ENCODE results near the gene NALCN. TPM values are rescaled to one million over a fixed set of nuclear protein-coding genes. Genes with fewer than 3 reads are reported as not detected.

The NALCN gene
- total RNA-seq, 1 donor from 2014 or later: 12.9 TPM

DNA sequence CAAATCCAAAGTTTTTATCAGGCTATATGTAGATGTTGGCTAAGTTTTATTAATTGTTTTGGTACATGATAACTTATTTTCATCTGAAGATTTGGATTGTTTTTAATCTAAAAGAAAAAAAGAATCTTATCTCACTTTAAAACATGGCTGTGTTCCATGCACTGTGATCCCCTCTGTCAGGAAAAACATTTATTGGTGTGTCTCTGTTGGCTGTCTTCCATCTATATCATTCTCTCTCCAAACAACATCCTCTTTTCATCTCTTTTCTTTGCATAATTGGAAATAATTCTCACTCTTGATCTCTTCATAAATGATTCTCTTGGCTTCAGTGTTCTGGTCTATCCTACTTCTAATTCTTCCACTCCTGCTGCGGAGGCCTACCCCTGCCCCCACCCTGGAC lies 4.2 kb downstream of the NALCN start:
- no peak for DNase-seq

DNA sequence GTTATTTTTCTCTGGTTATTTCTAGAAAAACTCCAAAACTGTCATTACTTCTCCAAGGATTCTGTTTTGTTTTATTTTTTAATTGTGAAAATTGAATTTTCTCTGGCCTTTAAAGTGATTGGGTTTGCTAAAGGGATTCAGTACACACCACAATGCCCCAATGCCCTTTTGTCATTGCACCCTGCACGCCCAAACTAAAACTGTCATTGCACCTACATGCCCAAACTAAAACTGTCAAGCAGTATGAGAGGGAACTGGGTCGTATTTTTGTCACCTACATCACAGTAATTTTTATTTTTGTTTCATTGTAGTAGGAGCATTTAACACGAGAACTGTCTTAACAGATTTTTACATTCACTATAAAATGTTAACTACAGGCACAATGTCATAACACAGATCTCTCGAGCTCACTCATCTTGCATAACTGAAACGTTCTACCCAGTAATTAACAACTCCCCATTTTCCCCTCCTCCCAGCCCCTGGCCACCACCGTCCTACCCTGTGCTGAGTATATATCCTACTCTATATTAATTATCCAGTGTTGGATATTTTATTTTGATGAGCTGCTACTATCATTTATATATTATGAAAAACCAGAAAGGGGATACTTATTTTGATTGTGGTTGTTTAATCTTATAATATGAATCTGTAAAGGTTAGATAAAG lies 7.2 kb downstream of the NALCN start:
- no peak for DNase-seq

DNA sequence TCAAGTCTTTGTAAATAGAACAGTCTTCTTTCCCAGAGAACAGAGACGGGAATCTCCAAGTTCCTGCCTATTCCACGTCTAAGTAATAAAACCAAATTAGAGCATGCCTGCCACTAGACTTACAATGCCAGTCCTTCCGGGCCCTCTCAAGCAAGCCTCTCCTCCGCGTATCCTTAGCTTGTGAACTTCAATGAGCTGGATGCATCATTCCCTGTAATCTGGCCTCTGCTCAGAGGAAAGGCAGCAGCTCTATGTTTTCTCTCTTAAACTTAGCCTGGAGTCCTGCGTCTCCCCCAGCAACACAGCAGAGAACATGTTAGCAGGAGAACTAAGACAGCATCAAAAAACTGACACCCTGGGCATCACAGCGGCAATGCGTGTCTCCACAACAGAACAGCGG lies 8.2 kb downstream of the NALCN start:
- no peak for DNase-seq

DNA sequence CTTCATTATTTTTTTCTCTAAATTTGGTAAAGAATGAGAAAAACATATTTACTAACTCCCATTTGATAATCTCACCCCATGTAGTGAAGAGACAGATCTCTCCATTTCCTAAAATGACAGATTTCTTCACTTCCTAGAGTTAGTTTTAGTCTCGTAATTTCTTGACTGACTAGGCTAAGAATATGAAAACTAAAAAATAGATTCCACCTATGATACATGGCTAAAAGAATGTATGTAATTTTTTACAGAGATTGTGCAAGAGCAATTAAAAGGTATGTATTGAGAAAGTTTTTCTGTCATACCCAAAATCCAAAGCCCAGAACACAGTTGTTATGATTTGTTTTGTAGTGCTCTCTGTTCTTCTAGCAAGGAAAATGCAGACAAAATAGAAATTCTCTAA lies 9.5 kb downstream of the NALCN start:
- DNase-seq: no peak

DNA sequence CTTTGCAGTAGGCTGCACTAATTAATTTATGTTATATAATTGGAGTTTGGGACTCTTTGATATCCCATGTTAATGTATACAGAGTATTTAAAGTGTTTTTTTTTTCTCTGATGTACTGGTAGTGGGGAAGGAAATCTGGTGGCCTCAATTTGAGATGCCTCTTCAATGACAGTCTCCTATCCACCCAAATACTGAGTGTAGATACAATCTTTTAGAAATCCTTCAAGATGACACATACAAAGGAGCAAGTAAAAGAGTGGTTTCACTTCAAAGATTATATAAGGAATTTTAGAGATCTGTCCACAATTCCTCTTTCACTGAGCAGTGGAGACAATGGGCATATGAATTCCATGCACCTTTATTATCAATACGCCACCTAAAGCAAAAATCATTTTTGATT lies 15.1 kb downstream of the NALCN start:
- DNase-seq: no peak

DNA sequence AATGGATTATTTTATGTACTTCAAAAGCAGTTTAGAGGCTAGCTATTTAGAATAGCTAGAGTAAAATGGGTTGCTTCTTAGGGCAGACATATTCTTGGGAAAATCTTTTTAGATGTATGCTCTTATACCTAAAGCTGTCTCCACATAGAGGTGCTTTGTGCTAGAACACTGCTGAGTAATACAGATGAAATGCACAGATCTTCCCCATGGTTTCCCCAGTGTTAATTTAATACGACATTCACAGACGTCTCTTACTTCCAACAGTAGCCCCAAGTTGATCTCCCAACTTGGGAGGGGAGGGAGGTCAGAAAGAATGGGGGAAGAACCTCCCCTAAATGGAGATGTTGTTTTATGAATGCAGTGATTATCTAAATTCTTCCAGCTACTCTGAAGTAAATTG lies 16.9 kb downstream of the NALCN start:
- DNase-seq: no peak

DNA sequence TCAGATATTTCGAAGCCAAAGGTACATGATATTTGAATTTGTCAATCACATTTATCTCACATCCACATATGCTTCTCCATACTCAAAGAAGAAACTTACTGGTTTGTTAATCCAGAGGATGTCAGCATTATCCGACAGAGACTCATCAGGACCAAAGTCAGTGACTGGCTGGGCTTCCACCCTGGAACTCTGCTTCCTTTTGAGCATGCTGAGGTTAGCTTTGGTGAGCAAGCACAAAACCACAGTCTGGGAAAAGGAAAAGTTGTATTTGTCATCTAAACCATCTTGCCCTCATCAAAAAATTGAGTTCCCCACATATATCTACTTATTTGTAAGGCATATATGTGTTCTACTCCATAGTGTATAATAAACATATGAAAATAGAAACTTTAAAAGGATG lies 17.4 kb downstream of the NALCN start:
- DNase-seq: no peak

DNA sequence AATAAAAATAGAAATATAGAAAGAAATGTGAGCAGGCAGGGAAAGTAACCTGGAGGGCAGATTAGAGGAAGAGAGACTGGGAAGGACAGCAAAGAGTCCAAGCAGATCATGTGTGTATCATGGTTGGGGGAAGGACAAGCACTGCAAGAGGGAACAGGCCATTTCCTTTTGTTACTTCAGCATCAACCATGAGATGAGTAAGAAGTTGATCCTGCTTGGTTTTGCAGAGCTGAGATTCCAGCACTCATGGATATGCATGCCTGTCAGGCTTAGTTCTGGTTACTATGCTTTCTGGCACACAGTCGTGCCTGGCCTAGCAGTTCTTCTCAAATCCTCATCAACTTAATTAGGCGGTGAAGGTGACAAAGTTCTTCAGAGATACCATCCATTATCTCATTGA lies 18.1 kb downstream of the NALCN start:
- no peak for DNase-seq

DNA sequence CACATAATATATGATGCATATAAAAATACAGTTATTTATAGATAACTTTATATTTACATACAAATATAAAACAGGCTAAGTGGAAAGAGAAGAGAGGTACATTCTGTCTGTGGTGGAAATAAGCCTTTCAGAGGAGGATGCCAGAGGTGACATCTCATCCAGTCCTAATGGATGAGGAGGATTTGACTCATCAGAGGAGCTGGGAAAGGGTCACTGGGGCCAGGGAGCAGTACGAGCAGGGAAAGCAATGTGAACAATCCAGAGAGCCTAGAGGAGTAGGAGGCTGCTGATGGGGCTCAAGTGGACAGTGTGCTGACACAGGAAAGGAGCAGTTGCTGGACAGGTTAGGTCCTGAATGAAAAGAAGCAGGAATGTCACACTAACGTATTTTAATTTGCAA lies 18.6 kb downstream of the NALCN start:
- DNase-seq: peak; percentile 59

DNA sequence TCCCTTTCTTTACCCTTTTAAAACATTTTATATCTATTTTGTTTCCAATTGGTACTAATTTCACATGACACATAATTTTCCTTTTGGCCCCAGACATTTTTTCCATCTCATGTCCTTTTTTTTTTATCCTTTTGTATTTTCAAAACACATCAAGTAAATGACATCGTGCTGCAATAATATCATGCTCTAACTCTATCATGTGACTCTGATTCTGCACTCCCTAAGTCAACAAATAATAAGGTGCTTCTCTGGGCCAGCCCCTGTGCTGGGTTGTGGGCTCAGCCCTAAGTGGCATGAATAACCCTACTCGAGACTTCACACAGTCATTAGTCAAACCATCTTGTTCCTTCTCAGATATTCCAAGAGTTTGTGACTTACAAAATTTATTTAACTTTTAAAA lies 21.7 kb downstream of the NALCN start:
- DNase-seq: no peak

DNA sequence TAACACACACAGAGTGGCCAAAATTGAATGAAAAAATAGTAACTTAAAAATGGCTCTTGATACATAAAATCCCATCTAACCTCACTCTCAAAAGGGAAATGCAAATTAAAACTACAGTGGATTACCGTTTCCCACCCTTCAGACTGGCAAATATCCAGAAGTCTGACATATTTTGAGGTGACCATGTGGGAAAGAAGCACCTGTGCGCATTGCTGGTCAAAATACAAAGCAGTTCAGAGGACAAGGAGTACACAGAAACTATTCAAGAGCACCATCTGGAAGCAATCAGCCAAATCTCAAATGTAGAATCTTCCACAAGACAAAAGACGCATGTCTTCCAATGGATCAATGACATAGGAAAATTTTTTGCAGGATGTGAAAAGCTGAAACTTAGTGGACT lies 23.2 kb downstream of the NALCN start:
- no peak for DNase-seq

DNA sequence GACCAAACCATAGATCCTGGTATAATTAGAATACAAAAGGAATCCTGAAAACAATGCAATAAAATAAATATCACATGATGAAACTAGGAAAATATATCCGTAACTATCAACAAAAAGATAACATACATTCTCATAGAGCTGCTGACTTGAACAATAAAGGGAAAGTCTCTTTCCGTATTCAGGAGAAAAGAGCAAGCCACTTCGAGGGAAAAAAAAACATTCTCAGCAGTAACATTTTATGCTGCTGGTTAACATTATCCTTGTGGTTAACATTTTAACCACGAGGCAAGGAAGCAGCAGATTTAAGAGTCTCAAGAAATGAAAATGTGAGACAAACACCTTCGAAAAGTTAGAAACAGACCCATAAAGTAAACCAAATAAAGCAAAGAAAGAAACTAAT lies 25.8 kb downstream of the NALCN start:
- DNase-seq: peak; percentile 57

DNA sequence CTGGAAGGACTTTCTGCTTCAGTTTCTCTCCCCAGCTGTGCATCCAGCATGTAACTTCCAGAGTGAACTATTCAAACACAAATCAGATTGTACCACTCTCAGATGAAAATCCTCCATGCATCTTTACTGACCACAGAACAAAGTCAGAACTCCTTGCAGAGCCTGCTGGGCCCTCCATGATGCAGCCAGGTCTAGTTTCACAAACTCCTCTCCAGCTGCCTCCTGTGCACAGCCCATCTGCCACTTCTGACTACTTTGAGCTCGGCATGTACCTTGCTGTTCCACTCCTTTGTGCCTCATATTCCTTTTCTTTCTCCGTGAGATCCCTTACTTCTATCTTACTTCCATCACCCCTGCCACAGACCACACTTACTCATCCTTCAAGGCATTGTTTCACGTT lies 31.4 kb downstream of the NALCN start:
- DNase-seq: no peak

DNA sequence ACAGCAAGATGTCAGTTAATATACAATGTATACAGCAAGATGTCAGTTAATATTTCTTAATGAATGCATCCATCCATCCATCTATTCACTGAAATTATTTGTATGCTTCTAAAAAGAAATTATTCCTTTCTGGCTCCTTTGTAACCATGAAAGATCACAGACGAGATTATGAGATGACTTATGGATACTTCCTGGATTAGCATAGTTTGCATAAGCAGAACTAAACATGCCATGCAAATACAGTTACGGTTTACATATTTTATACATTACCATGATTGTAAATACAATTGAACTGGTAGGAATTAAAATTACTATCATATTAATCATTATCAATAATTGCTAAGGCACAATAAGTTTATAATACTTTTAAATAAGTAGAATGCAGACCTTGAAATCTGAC lies 32.7 kb downstream of the NALCN start:
- no peak for DNase-seq

DNA sequence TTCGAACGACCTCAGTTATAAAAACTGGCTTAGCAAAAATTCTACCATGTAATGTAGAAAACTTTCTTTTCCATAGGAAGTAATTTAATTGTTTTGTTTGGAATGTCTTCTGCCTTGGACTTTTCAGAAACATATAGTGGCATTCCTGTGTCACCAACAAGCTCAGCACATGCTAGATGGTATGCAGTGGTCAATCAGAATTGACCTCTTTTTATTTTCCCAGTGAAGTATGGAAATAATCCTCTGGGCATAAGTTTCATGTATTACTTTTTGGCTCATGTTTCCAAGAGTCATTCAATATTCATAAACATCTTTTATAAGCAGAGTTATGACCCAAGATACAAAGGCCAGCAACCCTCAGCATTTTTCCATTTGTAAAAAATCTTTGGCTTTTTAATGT lies 33.6 kb downstream of the NALCN start:
- peak; percentile 43 for DNase-seq

DNA sequence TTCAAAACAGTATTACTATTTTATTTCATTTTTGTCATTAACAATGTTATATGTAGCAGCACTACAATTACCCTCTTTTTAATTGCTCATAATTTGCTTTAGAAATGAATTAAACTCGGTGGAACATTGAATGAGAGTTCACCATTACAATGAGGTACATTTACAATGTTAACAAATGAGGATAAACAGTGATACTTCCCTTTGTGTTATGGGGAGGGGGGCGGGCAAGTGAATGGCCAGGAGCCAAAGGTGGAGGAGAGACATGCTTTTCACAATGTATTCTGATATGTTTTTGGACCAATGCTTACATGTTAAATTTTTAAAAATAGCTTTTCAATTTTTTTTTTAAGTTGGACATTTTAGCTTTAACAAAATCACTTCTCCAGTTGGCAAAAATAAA lies 34.2 kb downstream of the NALCN start:
- DNase-seq: peak; percentile 45

DNA sequence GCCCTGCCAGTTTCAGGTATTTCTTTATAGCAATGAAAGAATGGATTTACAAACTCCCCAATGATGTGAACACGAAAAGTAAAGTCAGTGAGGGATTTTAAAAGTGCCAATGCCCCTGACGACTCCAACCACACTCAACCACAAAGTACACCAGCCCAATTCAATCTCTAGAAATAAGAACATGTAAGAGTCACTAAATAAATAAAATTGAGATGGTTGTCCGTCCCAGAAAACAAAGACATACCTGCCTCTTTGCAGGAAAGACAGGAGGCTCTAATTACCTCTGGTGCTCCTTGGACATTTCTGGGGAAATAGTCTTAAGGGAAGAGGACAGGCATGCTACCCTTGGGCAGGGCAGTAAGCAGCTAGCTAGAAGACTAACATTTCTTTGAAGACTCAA lies 55.8 kb downstream of the NALCN start:
- DNase-seq: no peak

DNA sequence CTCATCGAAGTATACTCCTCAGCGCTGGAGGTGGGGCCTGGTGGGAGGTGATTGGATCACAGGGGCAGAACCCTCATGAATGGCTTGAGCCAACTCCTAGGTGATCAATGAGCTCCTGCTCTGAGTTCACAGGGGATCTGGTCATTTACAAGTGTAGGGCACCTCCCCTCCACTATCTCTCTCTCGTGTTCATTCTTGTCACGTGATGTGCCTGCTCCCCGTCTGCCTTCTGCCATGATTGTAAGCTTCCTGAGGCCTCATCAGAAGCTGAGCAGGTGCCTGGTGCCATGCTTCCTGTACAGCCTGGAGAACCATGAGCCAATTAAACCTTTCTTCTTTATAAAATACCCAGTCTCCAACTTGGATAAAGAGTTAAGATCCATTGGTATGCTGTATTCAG lies 61.4 kb downstream of the NALCN start:
- DNase-seq: no peak

DNA sequence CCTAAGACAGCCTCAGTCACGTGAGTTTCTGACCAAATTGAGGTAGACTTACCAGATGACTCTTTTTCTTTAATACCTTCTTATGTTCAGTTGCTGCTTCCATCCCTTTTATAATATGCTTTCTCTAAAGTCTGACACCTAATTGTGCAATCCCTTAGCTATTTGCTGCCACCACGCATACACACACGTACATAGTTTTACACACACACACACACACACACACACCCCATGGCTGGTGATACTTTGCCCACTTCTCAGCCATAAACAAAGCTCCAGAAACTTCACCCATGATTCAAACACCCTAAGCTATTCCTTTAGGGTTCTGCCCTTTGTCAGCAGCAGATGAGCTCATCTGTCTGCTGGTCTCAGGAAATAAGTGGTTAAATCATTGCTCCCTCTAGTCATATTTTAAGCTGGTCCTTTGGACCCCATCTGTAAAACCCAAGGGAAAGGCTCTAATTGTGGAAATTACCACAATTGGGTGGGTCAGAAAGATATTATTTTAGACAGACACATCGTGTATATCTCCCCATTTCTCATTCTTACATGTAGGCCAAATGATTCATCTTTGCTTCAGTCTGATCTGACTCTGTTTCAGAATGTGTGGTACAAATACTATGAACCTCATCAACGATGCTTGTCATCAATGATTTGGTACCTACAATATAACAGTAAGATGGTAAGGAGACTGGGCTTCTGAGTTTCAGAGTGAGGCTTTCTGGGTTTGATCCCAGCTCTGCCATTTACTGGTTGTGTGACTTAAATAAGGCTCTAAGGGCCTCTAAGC lies 69.2 kb downstream of the NALCN start:
- DNase-seq: no peak

DNA sequence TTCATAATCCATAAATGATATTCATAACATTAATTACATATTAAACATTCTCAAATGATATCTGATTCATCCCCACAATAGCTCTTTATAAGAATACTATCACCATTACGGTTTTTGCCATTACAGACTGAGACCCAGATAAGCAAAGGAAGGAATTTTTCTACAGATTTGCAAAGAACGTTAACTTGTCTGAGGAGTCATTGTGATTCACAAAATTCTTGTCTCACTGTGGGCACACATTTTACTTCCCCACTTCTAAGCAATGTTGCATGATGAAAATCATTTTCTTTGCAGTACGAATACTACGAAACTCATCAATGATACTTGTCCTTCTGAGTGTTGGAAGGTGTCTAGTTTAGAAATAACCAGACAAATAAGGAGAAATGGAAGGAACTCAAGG lies 70.1 kb downstream of the NALCN start:
- no peak for DNase-seq

DNA sequence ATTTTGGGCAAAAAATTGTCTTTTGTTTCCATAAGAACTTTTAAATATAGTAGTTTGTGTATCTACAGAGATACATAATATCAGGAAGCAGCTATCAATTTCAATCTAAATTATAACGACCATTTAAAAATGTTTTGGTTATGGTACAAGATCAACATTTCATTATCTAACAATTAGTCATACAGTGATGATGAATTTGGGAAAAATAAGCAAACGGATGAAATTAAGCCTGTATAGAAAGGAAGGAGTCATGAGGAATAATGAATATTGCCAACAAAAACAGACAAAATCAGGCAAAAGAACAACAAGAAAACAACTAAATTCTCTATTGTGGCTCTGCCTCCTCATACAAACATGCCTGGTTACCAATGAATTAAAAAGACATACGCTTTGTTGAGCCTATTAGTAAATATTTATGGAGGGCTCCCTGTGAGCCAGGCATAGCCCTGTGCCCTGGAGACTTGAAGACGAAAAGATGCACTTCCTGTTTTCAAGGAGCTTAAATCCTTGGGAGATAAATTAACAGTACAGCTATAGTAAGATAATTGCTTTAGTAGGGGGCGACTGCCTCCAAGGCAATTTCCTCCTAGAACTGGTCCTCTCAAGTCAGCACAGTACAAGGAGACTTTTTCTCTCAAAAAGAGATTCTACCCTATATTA lies 73.0 kb downstream of the NALCN start:
- DNase-seq: peak; percentile 1

DNA sequence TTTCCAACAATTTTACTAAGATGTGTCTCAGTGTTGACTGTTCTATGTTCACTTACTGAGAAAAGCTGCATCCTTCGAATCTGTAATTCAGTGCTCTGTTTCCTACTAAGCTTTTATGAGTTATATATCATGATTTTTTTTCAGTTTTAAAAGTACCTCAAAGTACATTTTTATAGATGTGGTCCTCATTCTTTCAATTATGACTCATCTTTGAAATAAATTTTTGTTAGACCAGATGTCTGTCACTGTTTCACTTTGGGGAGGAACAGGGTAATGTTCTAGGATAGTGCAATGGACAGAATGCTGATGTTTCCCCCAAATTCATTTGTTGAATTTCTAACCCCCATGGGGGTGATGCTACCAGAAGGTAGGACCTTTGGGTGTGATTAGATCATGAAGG lies 74.8 kb downstream of the NALCN start:
- no peak for DNase-seq

DNA sequence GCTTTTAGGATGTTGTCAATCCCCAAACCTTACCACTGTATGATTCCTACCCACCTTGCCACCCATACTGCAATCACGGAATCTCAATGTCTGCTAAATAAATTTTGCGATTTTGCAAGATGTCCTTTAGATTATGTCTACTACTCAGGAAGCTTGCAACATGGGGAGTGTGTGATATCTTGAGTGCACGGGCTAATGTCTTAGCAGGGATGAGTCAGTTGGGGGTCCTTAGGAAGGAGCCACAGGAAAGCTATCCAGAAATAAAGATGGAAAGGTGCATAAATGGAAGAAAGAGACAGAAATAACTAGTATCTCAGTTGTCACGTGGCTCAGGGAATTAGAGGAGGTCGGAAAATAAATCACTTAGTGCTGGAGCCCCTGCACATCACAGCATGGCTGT lies 77.1 kb downstream of the NALCN start:
- DNase-seq: no peak

DNA sequence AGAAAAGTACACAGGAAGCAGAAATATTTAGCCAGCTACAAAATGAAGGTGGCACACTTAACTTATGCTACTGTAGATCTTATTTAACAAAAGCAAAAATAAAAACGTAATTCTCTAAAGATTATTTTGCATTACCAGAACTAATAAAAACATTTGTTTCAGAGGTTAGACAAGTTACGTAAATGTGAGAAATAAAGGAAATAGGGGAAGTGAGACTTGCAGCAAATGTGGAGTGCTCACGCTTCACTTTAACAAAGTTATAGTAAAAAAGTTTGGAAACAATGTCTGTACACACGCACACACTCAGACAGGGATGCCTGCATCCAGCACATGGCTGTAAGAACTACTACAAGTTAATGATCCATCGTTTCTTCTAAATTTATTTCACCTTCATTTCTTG lies 83.7 kb downstream of the NALCN start:
- no peak for DNase-seq

Measured in dermis blood vessel endothelial cell (primary cell).